Breast epithelium (tissue), 3 donors: ENCODE results near the gene RALGPS2.

Source experiments
- POLR2A ChIP-seq: fragments of 450-650 bp; IDR thresholded peaks from one replicate; pipeline ENCODE4 v1.6.1; 2016; ENCODE audit warnings: antibody characterized with exemption, mild to moderate bottlenecking, moderate library complexity
- TF ChIP-seq, protein P1 (sequence below), 3 donors: fragments of 450-650 bp; IDR thresholded peaks; one replicate each; pipeline ENCODE4 v1.5.1; 2016 to 2017; ENCODE audit warnings: antibody characterized with exemption in 3 of 3, mild to moderate bottlenecking in 3 of 3, moderate library complexity in 3 of 3

DNA sequence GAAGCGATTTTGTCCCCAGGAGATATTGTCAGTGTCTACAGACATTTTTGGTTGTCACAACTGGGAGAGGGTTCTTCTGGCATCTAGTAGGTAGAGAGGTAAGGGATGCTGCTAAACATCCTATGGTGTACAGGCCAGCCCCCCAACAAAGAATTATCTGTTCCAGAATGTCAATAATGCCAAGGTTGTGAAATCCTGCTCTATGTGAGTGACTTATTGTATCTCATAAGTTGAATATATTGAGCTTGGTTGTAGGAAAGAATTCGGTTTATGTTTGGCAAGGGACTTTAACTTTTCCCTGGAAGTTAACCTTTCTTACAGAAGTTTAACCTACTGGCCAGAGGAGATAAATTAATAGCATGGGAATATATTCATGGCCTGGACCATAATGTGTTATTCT lies 198.5 kb downstream of the RALGPS2 start:
- TF ChIP-seq, protein P1, sequence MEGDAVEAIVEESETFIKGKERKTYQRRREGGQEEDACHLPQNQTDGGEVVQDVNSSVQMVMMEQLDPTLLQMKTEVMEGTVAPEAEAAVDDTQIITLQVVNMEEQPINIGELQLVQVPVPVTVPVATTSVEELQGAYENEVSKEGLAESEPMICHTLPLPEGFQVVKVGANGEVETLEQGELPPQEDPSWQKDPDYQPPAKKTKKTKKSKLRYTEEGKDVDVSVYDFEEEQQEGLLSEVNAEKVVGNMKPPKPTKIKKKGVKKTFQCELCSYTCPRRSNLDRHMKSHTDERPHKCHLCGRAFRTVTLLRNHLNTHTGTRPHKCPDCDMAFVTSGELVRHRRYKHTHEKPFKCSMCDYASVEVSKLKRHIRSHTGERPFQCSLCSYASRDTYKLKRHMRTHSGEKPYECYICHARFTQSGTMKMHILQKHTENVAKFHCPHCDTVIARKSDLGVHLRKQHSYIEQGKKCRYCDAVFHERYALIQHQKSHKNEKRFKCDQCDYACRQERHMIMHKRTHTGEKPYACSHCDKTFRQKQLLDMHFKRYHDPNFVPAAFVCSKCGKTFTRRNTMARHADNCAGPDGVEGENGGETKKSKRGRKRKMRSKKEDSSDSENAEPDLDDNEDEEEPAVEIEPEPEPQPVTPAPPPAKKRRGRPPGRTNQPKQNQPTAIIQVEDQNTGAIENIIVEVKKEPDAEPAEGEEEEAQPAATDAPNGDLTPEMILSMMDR (IDR thresholded peaks at IDR 0.05) = no peak
- no peak for TF ChIP-seq POLR2A
